ENCODE measurements around the gene CRYAB. TPM values are rescaled to one million over a fixed set of nuclear protein-coding genes. Genes with fewer than 3 reads are reported as not detected.

The CRYAB gene
- total and polyA plus RNA-seq, 2 donors (not counting 1 experiment from before 2014, with no cell fraction given) = not detected

- no peak for DNase-seq
- ATAC-seq (ENCODE audit: low read depth) = no peak
- Histone ChIP-seq H3K4me2 (replicated peaks; ENCODE audit: low read depth, low read length, poor library complexity, severe bottlenecking) (no peak overlapping the region), H2AFZ (ENCODE audit: insufficient read depth, low read depth, low read length, poor library complexity, severe bottlenecking) (no peak overlapping the region), H3K27me3 (replicated peaks in 1 of 4; ENCODE audit: control extremely low read depth in 1 of 4, control insufficient read depth in 3 of 4, insufficient read depth in 4 of 4, low read length in 3 of 4) (peaks cover 0 to 31% (median 13%) of the 10 kb centered on the region in 4 experiments), H4K20me1 (ENCODE audit: control insufficient read depth, insufficient read depth, low read length, poor library complexity, severe bottlenecking) (no peaks in the 10 kb centered on the region), H3K79me2 (ENCODE audit: control insufficient read depth, insufficient read depth, low read length) (no peaks in the 10 kb centered on the region), H3K9me3 (ENCODE audit: control extremely low read depth in 1 of 3, control insufficient read depth in 2 of 3, insufficient read depth in 1 of 3, low read length in 2 of 3) (no peaks in the 10 kb centered on the region), H3K36me3 (replicated peaks in 1 of 2; ENCODE audit: control extremely low read depth in 1 of 2, control insufficient read depth in 1 of 2, extremely low read depth in 1 of 2, insufficient read depth in 2 of 2, low read length in 1 of 2) (no peaks in the 10 kb centered on the region), H3K4me1 (ENCODE audit: control insufficient read depth in 2 of 2, insufficient read depth in 2 of 2, low read length in 2 of 2) (no peaks in the 10 kb centered on the region), H3K9ac (ENCODE audit: low read length) (no peak overlapping the region), H3K27ac (ENCODE audit: low read length in 2 of 2) (no peak overlapping the region), H3K4me3 (ENCODE audit: control extremely low read depth in 1 of 5, extremely low read depth in 1 of 5, insufficient read depth in 1 of 5, low read depth in 2 of 5, low read length in 4 of 5) (no peak overlapping the region)
- Mint-ChIP-seq H3K9me3 (ENCODE audit: insufficient read depth) (no peaks in the 10 kb centered on the region), H3K27ac (no peak overlapping the region), H3K27me3 (peaks cover 50% of the 10 kb centered on the region), H3K4me1 (no peaks in the 10 kb centered on the region), H3K4me3 (no peak overlapping the region)
- WGBS (ENCODE audit: insufficient coverage) = 75% methylated on average over 1 of the region's 2 CpGs
- ChIA-PET POLR2A (no interaction called here), CTCF (no interaction called here)
- TF ChIP-seq EZH2 (IDR thresholded peaks at IDR 0.05; ENCODE audit: borderline replicate concordance, insufficient read depth, low read depth, low read length, poor library complexity, severe bottlenecking) (no peak), CTCF (IDR thresholded peaks at IDR 0.05) (no peak)
- intact Hi-C loops (cut with micrococcal nuclease) = no loop called here
Observed at GRCh38 chr11:111917312-111917711, 5.7 kb upstream of the CRYAB start.

GRCh38 chr11:111916768-111917167 is 5.2 kb upstream of the CRYAB start:
- intact Hi-C loops (cut with micrococcal nuclease) = no loop called here
- no peak for ATAC-seq (ENCODE audit: low read depth)
- no peak overlapping the region for H3K27ac Mint-ChIP-seq
- Histone ChIP-seq H4K20me1 (ENCODE audit: control insufficient read depth, insufficient read depth, low read length, poor library complexity, severe bottlenecking) (no peaks in the 10 kb centered on the region), H3K9ac (ENCODE audit: low read length) (no peak overlapping the region), H3K36me3 (replicated peaks in 1 of 2; ENCODE audit: control extremely low read depth in 1 of 2, control insufficient read depth in 1 of 2, extremely low read depth in 1 of 2, insufficient read depth in 2 of 2, low read length in 1 of 2) (no peaks in the 10 kb centered on the region), H3K4me3 (ENCODE audit: control extremely low read depth in 1 of 5, extremely low read depth in 1 of 5, insufficient read depth in 1 of 5, low read depth in 2 of 5, low read length in 4 of 5) (no peak overlapping the region), H3K27me3 (replicated peaks in 1 of 4; ENCODE audit: control extremely low read depth in 1 of 4, control insufficient read depth in 3 of 4, insufficient read depth in 4 of 4, low read length in 3 of 4) (peaks cover 0 to 36% (median 17%) of the 10 kb centered on the region in 4 experiments), H3K27ac (ENCODE audit: low read length in 2 of 2) (no peak overlapping the region), H2AFZ (ENCODE audit: insufficient read depth, low read depth, low read length, poor library complexity, severe bottlenecking) (no peak overlapping the region), H3K9me3 (ENCODE audit: control extremely low read depth in 1 of 3, control insufficient read depth in 2 of 3, insufficient read depth in 1 of 3, low read length in 2 of 3) (no peaks in the 10 kb centered on the region), H3K4me2 (replicated peaks; ENCODE audit: low read depth, low read length, poor library complexity, severe bottlenecking) (no peak overlapping the region), H3K79me2 (ENCODE audit: control insufficient read depth, insufficient read depth, low read length) (no peaks in the 10 kb centered on the region), H3K4me1 (ENCODE audit: control insufficient read depth in 2 of 2, insufficient read depth in 2 of 2, low read length in 2 of 2) (no peaks in the 10 kb centered on the region)
- H3K4me3 Mint-ChIP-seq = no peak overlapping the region
- no peaks in the 10 kb centered on the region for H3K4me1 Mint-ChIP-seq
- no peak for DNase-seq
- CTCF ChIA-PET = no interaction called here
- no peaks in the 10 kb centered on the region for H3K9me3 Mint-ChIP-seq (ENCODE audit: insufficient read depth)
- POLR2A ChIA-PET = no interaction called here
- H3K27me3 Mint-ChIP-seq = peaks cover 52% of the 10 kb centered on the region
- WGBS (ENCODE audit: insufficient coverage) = 29% methylated on average over 1 of the region's 1 CpG
- TF ChIP-seq EZH2 (IDR thresholded peaks at IDR 0.05; ENCODE audit: borderline replicate concordance, insufficient read depth, low read depth, low read length, poor library complexity, severe bottlenecking) (no peak), CTCF (IDR thresholded peaks at IDR 0.05) (no peak)
